A673 (cell line): ENCODE measurements around the gene METTL24.

Experiments
- EZH2 ChIP-seq: fragments of 200-600 bp; sonication (generic); IDR thresholded peaks from 2 replicates; pipeline ENCODE4 v1.6.1; 2017; ENCODE audit warnings: borderline replicate concordance, low read depth, mild to moderate bottlenecking, mixed read lengths, antibody characterized with exemption, low read length; ENCODE audit not compliant: poor library complexity, severe bottlenecking
- TF ChIP-seq, protein P1 (sequence below): fragments of 300-800, 200-600 bp; sonication (generic); conservative IDR thresholded peaks from 2 replicates; pipeline ENCODE4 v1.5.1; 2017; ENCODE audit warnings: low read depth, mild to moderate bottlenecking, antibody characterized with exemption, low read length, moderate library complexity, mixed read lengths

DNA sequence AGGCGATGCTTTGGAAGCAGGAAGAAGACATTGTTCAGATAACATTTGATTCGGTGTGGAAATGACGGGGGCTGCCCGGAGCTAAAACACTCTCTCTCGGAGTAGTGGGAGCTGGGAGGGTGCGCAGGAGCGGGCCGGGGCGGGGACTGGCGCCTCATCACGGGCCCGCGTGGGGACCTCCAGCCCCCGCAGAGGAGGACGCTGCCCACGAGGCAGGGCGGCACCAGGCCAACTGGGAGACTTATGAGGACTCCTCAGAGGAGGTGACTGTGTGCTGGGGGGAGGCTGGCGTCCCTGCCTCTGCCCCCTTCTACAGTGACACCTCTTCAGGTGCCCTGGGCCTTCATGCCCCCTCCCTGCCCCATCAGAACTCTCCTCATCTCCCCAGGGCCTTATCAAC is 42.1 kb upstream of the METTL24 start:
- no peak for TF ChIP-seq EZH2
- TF ChIP-seq, protein P1, sequence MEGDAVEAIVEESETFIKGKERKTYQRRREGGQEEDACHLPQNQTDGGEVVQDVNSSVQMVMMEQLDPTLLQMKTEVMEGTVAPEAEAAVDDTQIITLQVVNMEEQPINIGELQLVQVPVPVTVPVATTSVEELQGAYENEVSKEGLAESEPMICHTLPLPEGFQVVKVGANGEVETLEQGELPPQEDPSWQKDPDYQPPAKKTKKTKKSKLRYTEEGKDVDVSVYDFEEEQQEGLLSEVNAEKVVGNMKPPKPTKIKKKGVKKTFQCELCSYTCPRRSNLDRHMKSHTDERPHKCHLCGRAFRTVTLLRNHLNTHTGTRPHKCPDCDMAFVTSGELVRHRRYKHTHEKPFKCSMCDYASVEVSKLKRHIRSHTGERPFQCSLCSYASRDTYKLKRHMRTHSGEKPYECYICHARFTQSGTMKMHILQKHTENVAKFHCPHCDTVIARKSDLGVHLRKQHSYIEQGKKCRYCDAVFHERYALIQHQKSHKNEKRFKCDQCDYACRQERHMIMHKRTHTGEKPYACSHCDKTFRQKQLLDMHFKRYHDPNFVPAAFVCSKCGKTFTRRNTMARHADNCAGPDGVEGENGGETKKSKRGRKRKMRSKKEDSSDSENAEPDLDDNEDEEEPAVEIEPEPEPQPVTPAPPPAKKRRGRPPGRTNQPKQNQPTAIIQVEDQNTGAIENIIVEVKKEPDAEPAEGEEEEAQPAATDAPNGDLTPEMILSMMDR = no peak
